ENCODE results near the gene IL4R. TPM values are rescaled to one million over a fixed set of nuclear protein-coding genes. Genes with fewer than 3 reads are reported as not detected.

The IL4R gene
- total RNA-seq, 1 experiment from 2014 or later = 99.0 TPM

DNA sequence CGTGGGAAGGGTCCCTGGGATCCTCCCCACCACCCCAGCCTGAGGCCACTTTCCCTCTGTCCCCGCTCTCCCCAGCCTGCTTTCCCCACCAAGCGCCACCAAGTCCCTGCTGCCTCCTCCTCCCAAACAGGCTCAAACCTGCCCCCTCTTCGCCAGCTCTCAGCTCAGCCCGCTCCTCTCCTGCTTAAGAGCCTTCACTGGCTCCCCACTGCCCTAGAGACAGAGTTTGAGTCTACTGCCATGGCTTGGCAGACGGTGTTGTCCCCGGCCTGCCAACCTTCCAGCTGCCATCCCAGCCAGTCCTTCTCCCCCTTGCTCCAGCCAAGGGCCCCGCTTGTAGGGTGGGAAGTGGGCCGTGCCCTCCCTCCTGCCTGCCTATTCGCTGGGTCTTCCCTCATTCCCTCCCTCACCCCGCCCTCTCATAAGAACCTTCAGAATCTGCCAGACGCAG, 11.1 kb downstream of the IL4R start:
- Mint-ChIP-seq H3K27ac (ENCODE audit: unreplicated experiment) (peak overlapping the region; percentile 94), H3K27me3 (ENCODE audit: unreplicated experiment) (no peaks in the 10 kb centered on the region), H3K9me3 (ENCODE audit: low read depth, unreplicated experiment) (no peaks in the 10 kb centered on the region), H3K36me3 (ENCODE audit: insufficient read depth, unreplicated experiment) (peaks cover 56% of the 10 kb centered on the region), H3K4me3 (ENCODE audit: low read depth, unreplicated experiment) (no peak overlapping the region), H3K4me1 (ENCODE audit: low read depth, unreplicated experiment) (peaks cover 86% of the 10 kb centered on the region)
- no peak for DNase-seq
- intact Hi-C loops (cut with micrococcal nuclease; ENCODE audit: unreplicated experiment) = no loop called here
- CTCF ChIA-PET = no interaction called here
- TF ChIP-seq, protein P1, sequence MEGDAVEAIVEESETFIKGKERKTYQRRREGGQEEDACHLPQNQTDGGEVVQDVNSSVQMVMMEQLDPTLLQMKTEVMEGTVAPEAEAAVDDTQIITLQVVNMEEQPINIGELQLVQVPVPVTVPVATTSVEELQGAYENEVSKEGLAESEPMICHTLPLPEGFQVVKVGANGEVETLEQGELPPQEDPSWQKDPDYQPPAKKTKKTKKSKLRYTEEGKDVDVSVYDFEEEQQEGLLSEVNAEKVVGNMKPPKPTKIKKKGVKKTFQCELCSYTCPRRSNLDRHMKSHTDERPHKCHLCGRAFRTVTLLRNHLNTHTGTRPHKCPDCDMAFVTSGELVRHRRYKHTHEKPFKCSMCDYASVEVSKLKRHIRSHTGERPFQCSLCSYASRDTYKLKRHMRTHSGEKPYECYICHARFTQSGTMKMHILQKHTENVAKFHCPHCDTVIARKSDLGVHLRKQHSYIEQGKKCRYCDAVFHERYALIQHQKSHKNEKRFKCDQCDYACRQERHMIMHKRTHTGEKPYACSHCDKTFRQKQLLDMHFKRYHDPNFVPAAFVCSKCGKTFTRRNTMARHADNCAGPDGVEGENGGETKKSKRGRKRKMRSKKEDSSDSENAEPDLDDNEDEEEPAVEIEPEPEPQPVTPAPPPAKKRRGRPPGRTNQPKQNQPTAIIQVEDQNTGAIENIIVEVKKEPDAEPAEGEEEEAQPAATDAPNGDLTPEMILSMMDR (IDR thresholded peaks at IDR 0.05; ENCODE audit: unreplicated experiment) = no peak
- BruUV-seq (replicated peaks) = no TSS peak

DNA sequence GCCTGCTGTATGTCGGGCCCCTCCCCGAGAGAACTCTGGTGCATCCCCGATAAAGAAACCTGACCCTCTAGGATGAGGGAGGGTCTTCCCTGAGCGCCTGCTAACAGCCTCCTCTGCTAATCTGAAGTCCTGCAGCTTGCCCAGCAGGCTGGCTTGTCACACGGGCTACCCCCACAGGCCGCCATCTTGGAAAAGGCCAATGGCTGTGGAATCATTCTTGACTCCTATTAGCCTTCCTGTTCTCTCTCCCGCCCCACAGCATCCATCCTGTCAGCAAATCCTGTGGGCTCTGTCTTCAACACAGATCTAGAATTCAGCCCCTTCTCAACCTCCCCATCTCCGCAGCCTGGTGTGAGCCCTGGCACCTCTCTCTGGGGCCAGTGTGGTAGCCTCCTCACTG, 12.0 kb downstream of the IL4R start:
- DNase-seq = no peak
- BruUV-seq (replicated peaks) = no TSS peak
- Mint-ChIP-seq H3K4me3 (ENCODE audit: low read depth, unreplicated experiment) (no peak overlapping the region), H3K4me1 (ENCODE audit: low read depth, unreplicated experiment) (peaks cover 83% of the 10 kb centered on the region), H3K36me3 (ENCODE audit: insufficient read depth, unreplicated experiment) (peaks cover 58% of the 10 kb centered on the region), H3K9me3 (ENCODE audit: low read depth, unreplicated experiment) (no peaks in the 10 kb centered on the region), H3K27ac (ENCODE audit: unreplicated experiment) (peak overlapping the region; percentile 94), H3K27me3 (ENCODE audit: unreplicated experiment) (no peaks in the 10 kb centered on the region)
- TF ChIP-seq, protein P1 (IDR thresholded peaks at IDR 0.05; ENCODE audit: unreplicated experiment) = no peak
- intact Hi-C loops (cut with micrococcal nuclease; ENCODE audit: unreplicated experiment) = no loop called here
- CTCF ChIA-PET = no interaction called here

DNA sequence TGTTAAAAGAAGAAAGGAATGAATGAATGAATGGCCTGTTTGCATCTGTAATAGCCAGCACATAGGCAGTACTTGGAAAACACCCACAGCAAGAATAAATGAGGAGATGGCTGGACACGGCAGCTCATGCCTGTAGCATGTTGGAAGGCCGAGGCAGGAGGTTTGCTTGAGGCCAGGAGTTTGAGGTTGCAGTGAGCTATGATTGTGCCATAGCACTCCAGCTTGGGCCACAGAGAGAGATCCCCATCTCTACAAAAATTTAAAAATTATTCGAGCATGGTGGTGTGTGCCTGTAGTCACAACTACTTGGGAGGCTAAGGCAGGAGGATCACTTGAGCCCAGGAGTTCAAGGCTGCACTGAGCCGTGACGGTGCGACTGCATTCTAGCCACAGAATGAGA, 12.5 kb downstream of the IL4R start:
- Mint-ChIP-seq H3K27me3 (ENCODE audit: unreplicated experiment) (no peaks in the 10 kb centered on the region), H3K4me3 (ENCODE audit: low read depth, unreplicated experiment) (peak overlapping the region; percentile 61), H3K9me3 (ENCODE audit: low read depth, unreplicated experiment) (no peaks in the 10 kb centered on the region), H3K27ac (ENCODE audit: unreplicated experiment) (peak overlapping the region; percentile 94), H3K36me3 (ENCODE audit: insufficient read depth, unreplicated experiment) (peaks cover 55% of the 10 kb centered on the region), H3K4me1 (ENCODE audit: low read depth, unreplicated experiment) (peaks cover 78% of the 10 kb centered on the region)
- BruUV-seq (replicated peaks) = no TSS peak
- DNase-seq = no peak
- TF ChIP-seq, protein P1 (IDR thresholded peaks at IDR 0.05; ENCODE audit: unreplicated experiment) = no peak
- intact Hi-C loops (cut with micrococcal nuclease; ENCODE audit: unreplicated experiment) = no loop called here
- CTCF ChIA-PET = interaction anchor here (0.8 to 1.1 kb wide), 5 partner anchors 10 to 147 kb away, joined by 3 to 9 read pairs (median 3); no protein-coding TSS in a partner anchor

DNA sequence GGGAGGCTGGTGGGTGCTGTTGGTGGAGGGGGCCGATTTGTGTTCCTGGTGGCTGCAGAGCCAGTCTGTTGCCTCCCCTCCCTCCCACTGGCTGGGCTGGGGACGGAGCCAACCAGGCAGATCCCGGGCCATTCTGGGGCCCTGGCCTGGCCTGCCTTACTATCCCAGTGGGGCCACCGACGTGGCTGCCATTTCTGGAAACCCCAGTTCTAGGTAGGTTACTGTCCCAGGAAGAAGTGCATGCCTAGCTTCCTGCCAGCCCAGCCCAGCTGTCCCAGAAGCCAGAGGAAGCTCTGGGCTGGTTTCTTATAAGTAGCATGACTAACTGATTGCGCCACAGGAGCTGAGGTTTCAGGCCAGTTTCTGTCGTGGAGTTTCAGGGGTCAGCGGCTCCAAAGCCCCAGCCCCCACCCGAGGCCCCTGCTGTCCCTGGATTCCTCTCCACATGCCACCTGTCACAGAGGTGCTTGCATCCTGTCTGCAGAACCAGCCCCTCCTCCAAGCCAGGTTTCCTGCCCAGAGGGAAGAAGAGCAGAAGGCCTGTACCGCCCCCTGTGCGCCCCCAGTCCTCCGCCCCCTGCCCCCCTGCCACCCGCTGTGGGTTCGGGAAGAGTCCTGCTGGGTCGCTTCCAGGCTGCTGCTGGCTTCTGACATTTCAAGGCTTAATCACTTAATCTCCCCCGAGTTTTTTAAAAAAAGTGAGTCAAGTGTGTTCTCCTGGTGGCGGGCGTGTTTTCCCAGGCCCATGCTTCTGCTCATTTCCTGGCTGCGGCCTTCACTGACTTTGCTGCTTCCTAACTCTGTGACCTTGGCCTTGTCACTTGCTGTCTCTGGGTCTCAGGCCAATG, 13.2 kb downstream of the IL4R start:
- TF ChIP-seq, protein P1 (IDR thresholded peaks at IDR 0.05; ENCODE audit: unreplicated experiment) = no peak
- peak; percentile 85 for DNase-seq
- Mint-ChIP-seq H3K9me3 (ENCODE audit: low read depth, unreplicated experiment) (no peaks in the 10 kb centered on the region), H3K36me3 (ENCODE audit: insufficient read depth, unreplicated experiment) (peaks cover 56% of the 10 kb centered on the region), H3K4me1 (ENCODE audit: low read depth, unreplicated experiment) (peaks cover 71% of the 10 kb centered on the region), H3K27ac (ENCODE audit: unreplicated experiment) (peak overlapping the region; percentile 94), H3K27me3 (ENCODE audit: unreplicated experiment) (no peaks in the 10 kb centered on the region), H3K4me3 (ENCODE audit: low read depth, unreplicated experiment) (peak overlapping the region; percentile 61)
- intact Hi-C loops (cut with micrococcal nuclease; ENCODE audit: unreplicated experiment) = loop anchor here (1.0 kb wide), 1 partner anchor 12 kb away; no protein-coding TSS in a partner anchor
- CTCF ChIA-PET = interaction anchor here (0.8 to 1.1 kb wide), 5 partner anchors 11 to 148 kb away, joined by 3 to 9 read pairs (median 3); no protein-coding TSS in a partner anchor
- no TSS peak for BruUV-seq (replicated peaks)
